ENCODE data around the gene PHKG1. TPM values are rescaled to one million over a fixed set of nuclear protein-coding genes. Genes with fewer than 3 reads are reported as not detected.
"Not testable (repeated sequence)": the region's sequence is repeated elsewhere in the genome, so short reads cannot be mapped to it uniquely, and the experiment has no call there.

PHKG1 gene
- total RNA-seq, 4 donors from 2014 or later: 0.78 to 3.7 (median 1.2) TPM

DNA sequence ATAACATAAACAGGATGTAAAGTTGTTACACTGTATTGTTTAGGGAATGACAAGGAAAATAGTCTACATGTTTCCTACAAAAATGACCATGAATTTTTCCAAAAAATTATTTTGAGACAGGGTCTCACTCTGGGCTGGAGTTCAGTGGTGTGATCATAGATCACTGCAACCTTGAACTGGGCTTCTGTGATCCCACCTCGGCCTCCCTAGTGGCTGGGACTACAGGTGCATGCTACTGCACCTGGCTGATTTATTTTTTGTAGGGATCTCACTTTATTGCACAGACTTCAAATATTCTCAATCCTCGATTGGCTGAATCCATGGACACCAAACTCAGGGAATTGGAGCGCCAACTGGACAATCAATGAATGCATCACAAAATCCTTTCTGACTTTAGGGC, 6.9 kb upstream of the PHKG1 start:
- 90 to 94% methylated on average over 3 of the region's 3 CpGs for WGBS, 2 donors
- no peak for TF ChIP-seq POLR2A (IDR thresholded peaks at IDR 0.05)
- TF ChIP-seq, protein P1, sequence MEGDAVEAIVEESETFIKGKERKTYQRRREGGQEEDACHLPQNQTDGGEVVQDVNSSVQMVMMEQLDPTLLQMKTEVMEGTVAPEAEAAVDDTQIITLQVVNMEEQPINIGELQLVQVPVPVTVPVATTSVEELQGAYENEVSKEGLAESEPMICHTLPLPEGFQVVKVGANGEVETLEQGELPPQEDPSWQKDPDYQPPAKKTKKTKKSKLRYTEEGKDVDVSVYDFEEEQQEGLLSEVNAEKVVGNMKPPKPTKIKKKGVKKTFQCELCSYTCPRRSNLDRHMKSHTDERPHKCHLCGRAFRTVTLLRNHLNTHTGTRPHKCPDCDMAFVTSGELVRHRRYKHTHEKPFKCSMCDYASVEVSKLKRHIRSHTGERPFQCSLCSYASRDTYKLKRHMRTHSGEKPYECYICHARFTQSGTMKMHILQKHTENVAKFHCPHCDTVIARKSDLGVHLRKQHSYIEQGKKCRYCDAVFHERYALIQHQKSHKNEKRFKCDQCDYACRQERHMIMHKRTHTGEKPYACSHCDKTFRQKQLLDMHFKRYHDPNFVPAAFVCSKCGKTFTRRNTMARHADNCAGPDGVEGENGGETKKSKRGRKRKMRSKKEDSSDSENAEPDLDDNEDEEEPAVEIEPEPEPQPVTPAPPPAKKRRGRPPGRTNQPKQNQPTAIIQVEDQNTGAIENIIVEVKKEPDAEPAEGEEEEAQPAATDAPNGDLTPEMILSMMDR (IDR thresholded peaks at IDR 0.05): no peak
- DNase-seq (ENCODE audit: low spot score in 2 of 2): no peak
- H3K4me3 ChIP-seq (ENCODE audit: low read depth, poor library complexity, severe bottlenecking): no peak overlapping the region
- intact Hi-C loops (cut with DNase I; ENCODE audit: low total_unique reads): no loop called here

DNA sequence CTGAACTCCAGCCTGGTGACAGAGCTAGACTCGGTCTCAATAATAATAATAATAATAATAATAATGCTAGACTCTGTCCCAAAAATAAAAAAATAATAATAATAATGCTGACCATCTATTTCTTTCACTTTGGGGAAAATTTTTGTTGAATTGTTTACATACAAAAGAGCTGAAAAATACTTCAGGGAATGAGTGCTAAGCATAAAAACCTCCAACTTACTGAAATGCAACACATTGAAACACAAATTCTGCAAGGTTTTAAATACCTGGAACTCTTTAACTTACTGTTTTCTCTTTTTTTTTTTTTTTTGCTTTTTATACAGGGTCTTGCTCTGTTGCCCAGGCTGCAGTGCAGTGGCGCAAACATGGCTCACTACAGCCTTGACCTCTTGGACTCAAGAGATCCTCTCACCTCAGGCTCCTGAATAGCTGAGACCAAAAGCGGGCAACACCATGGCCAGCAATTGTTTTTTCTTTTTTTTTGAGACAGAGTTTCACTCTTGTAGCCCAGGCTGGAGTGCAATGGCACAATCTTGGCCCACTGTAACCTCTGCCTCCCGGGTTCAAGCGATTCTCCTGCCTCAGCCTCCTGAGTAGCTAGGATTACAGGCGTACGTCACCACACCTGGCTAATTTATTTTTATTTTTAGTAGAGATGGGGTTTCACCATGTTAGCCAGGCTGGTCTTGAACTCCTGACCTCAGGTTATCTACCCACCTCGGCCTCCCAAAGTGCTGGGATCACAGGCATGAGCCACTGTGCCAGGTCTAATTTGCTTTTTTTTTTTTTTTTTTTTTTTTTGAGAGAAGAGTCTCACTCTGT, 5.6 kb upstream of the PHKG1 start:
- DNase-seq (ENCODE audit: low spot score in 2 of 2); intact Hi-C loops (cut with DNase I; ENCODE audit: low total_unique reads); H3K4me3 ChIP-seq (ENCODE audit: low read depth, poor library complexity, severe bottlenecking): not testable (repeated sequence)
- WGBS, 2 donors: 91 to 92% methylated on average over 8 of the region's 8 CpGs

DNA sequence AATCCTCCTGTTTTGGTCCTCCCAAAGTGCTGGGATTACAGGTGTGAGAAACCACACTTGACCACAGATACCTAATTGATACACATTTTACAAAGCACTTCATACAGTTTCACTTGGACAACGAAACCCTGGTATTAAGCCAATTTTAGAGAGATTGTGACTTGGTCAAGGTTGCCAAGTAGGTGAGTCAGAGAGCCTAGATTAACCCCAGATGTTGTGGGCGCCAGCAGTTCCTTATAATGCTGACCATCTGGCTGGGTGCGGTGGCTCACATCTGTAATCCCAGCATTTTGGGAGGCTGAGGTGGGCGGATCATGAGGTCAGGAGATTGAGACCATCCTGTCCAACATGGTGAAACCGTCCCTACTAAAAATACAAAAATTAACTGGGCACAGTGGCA, 4.9 kb upstream of the PHKG1 start:
- 36 to 40% methylated on average over 5 of the region's 5 CpGs for WGBS, 2 donors
- H3K4me3 ChIP-seq (ENCODE audit: low read depth, poor library complexity, severe bottlenecking): no peak overlapping the region
- intact Hi-C loops (cut with DNase I; ENCODE audit: low total_unique reads): no loop called here
- peak; percentile 69 to 90 for DNase-seq (ENCODE audit: low spot score in 2 of 2)
- no peak for TF ChIP-seq POLR2A (IDR thresholded peaks at IDR 0.05)
- TF ChIP-seq, protein P1 (IDR thresholded peaks at IDR 0.05): no peak

DNA sequence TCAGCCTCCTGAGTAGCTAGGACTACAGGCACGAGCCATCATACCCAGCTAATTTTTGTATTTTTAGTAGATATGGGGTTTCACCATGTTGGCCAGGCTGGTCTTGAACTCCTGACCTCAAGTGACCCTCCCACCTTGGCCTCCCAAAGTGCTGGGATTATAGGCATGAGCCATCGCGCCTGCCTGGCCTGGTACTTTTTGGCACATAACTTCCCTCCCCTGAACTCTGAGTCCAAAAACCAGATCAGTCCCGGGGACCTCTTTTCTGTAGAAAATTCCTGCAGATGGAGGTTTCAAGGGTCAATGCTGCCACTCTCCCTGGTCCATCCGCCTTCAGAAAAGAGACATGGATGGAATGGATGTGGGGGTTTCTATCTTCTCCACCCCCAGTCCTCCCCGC, 364 bp downstream of the PHKG1 start:
- 20 to 35% methylated on average over 6 of the region's 6 CpGs for WGBS, 2 donors
- intact Hi-C loops (cut with DNase I; ENCODE audit: low total_unique reads); H3K4me3 ChIP-seq (ENCODE audit: low read depth, poor library complexity, severe bottlenecking); DNase-seq (ENCODE audit: low spot score in 2 of 2): not testable (repeated sequence)

DNA sequence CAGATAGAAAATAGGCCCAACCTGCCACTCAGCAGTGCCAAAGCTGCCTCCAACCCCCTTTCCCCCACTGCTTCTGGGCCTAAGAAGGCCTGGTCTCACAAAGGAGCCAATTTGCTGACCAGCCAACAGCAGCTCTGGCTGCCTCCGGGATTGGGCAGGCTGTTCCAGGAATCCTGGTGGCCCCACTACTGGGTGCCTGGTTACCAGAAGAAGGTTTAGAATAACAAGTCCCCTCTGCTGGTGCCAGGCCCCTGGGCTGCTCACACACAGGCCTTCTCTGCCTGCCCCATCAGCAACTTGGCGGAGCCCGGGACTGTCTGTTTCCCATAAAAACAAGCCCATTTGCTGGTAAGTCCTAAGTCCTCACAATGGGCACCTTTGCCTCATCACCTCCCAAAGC, 1.2 kb downstream of the PHKG1 start:
- TF ChIP-seq POLR2A (IDR thresholded peaks at IDR 0.05): no peak
- TF ChIP-seq, protein P1 (IDR thresholded peaks at IDR 0.05): no peak
- intact Hi-C loops (cut with DNase I; ENCODE audit: low total_unique reads): no loop called here
- peak in 1 of 2 donors; percentile 84 for DNase-seq (ENCODE audit: low spot score in 2 of 2)
- no peak overlapping the region for H3K4me3 ChIP-seq (ENCODE audit: low read depth, poor library complexity, severe bottlenecking)
- WGBS, 2 donors: 48 to 64% methylated on average over 3 of the region's 3 CpGs

DNA sequence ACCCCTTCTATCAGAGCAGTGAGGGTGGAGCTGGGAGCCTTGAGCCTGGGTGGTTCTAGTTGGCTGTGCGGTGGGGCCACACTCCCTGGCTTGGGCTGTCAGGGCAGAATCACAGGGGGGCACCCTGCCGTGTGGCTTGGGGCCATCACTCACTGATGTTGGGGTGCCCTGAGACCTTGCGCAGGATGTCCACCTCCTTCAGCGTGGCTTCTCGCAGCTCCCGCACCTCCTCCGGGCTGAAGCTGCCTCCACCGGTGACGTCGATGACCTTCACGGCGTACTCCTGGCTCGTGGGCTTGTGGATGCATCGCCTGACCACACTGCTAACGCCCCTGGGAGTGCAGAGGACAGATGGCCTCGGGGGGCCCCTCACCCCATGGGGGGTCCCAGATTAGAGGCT, 5.3 kb downstream of the PHKG1 start:
- WGBS, 2 donors: 93 to 95% methylated on average over 3 to 16 of the region's 16 CpGs
- TF ChIP-seq POLR2A (IDR thresholded peaks at IDR 0.05): no peak
- TF ChIP-seq, protein P1 (IDR thresholded peaks at IDR 0.05): no peak
- intact Hi-C loops (cut with DNase I; ENCODE audit: low total_unique reads): no loop called here
- H3K4me3 ChIP-seq (ENCODE audit: low read depth, poor library complexity, severe bottlenecking): no peak overlapping the region
- DNase-seq (ENCODE audit: low spot score in 2 of 2): no peak

DNA sequence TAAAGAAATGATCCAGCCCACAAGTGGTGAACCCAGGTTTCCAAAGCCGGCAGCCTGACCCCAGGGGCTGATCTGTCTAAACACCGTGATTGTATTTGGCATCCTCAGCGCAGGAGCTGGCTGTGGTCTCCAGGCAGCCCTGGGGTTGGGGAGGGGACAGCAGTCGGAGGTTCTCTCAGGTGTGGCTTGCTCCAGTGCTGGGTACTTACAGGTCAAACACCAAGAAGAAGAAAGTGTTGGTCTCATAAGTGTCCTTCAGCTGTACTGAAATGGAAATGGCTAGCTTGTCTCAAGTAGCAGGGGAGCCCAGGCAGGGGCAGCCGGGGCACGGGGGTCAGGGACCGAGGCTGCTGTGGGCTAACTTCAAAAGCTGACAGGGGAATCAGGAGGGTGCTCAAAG, 6.0 kb downstream of the PHKG1 start:
- no peak for TF ChIP-seq POLR2A (IDR thresholded peaks at IDR 0.05)
- TF ChIP-seq, protein P1 (IDR thresholded peaks at IDR 0.05): no peak
- no peak overlapping the region for H3K4me3 ChIP-seq (ENCODE audit: low read depth, poor library complexity, severe bottlenecking)
- WGBS, 2 donors: 94 to 95% methylated on average over 7 of the region's 7 CpGs
- DNase-seq (ENCODE audit: low spot score in 2 of 2): no peak
- intact Hi-C loops (cut with DNase I; ENCODE audit: low total_unique reads): no loop called here
